NCI-H226 (cell line): ENCODE measurements around the gene GPR137.
"Not testable (repeated sequence)": the region's sequence is repeated elsewhere in the genome, so short reads cannot be mapped to it uniquely, and the experiment has no call there.

ENCODE experiments used
- DNase-seq: peaks from one replicate; pipeline ENCODE4 v3.0.0-alpha.2; 2015

Gene GPR137

GRCh38 chr11:64305691-64306562 is 20.3 kb downstream of the GPR137 start:
- DNase-seq, result peak; percentile 49

DNA sequence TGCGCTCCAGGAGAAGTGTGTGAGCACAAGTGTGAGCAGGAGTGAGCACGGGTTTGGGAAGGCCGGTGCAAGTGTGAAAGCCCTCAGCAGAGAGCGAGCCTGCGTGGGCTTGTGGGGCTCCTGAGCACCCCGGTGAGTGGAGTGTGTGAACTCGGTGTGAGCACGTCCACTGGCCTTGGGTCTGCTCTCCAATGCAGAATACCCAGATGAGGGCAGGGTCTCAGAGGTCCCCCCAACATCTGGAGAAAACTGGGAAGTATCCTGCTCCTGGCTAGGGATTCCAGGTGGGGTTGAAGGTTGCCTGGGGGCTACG is 20.9 kb downstream of the GPR137 start:
- DNase-seq, result no peak

GRCh38 chr11:64306876-64307622 is 21.4 kb downstream of the GPR137 start:
- no peak for DNase-seq

DNA sequence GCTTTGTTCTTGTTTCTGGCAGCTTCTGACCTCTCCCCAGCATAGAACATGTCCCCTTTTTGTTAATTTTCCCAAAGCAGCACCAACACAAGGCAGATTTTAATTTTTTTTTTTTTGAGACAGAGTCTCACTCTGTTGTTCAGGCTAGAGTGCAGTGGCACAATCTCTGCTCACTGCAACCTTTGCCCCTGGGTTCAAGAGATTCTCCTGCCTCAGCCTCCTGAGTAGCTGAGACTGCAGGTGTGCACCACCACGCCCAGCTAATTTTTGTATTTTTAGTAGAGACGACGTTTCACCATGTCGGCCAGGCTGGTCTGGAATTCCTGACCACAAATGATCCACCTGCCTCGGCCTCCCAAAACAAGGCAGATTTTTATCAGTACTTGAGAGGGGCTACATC is 22.1 kb downstream of the GPR137 start:
- not testable (repeated sequence) for DNase-seq

- DNase-seq, result no peak
These were observed 27.3 kb downstream of the GPR137 start for GRCh38 chr11:64312947-64313346.

- DNase-seq, result no peak
These were observed 28.0 kb downstream of the GPR137 start for GRCh38 chr11:64313491-64314145.

GRCh38 chr11:64314146-64314804 is 28.6 kb downstream of the GPR137 start:
- DNase-seq, result no peak

DNA sequence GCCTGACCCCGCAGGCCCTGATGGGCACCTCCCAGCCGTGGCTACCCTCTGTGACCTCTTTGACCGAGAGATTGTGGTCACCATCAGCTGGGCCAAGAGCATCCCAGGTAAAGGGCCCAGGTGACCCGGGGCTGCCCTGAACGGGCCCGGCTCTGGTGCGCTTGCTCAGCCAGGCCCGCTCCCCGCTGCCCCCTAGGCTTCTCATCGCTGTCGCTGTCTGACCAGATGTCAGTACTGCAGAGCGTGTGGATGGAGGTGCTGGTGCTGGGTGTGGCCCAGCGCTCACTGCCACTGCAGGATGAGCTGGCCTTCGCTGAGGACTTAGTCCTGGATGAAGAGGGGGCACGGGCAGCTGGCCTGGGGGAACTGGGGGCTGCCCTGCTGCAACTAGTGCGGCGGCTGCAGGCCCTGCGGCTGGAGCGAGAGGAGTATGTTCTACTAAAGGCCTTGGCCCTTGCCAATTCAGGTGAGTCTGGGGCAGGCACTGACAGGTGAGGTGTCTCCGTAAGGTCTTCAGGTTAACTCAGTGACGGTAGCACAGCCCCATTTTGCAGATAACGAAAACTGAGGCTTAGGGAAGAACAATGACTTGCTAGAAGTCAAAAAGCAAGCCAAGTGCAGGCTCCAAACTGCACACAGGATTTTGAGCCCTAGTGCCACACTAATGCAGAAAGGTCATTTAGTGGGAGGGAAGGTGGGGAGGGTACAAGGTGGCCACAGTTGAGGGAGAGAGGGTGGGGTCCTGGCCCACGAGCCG is 29.3 kb downstream of the GPR137 start:
- DNase-seq, result no peak

GRCh38 chr11:64315667-64316526 is 30.2 kb downstream of the GPR137 start:
- DNase-seq, result not testable (repeated sequence)

DNA sequence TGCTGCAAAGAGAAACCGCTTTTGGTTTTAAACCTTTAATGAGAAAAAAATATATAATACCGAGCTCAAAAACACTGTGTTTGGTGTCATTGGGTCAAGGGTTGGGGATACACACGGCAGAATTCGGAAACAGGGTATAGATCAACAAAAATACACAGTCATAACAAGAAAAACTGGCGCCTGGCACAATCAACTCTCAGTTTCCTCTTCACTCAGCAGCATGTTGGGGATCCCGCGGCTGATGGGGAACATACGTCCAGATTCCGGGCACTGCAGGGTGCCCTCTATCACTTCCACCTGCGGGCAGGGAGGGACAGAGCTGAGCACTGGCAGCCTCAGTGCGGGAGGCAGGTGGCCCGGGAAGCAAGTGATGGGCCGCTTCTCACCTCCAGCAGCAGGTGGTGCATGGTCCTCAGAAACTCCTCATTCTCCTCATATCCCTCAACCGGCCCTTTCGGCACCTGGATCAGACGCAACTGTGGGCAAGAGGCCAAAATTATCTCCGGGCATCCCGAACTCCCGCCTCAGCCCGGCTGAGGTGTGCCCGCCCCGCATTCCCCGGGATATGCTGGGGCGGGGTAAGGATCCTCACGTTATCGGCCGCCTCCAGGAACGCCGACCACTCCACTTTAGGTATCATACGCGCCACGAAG is 31.1 kb downstream of the GPR137 start:
- DNase-seq, result peak; percentile 57

DNA sequence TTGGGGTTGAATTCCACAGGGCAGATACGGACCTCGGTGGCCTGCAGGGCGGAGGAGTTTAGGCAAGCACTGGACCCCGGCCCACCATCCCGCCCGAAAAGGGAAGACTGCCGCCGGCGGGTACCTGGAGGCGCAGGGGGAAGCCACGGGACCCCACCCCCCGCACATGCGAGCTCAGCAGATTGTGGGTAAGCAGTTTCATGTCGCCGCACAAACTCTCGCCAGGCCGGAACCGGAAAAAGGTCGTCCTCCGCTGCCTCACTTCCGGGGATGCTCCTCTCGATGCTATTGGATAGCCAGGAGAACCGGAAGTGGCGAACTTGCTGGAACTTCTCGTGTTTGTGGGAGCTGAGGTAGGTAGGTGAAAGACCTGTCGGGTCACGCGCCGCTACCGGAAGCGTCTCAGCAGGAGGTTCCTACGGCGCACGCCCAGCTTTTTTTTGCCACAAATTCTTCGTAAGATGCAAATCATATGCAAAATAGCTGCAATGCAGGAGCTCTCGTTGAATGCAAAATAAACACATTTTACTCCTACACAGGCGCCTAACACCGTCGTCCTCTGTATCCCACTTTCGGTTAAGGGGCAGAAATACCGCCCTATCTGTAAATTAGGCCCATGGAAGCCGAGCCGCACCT is 31.8 kb downstream of the GPR137 start, which contains the start of gene TRMT112:
TSS of gene TRMT112 (minus strand) at position 235 of the 636 bp plus-strand sequence. CDS start at position 202, 33 bp downstream.
- peak; percentile 99 for DNase-seq

DNA sequence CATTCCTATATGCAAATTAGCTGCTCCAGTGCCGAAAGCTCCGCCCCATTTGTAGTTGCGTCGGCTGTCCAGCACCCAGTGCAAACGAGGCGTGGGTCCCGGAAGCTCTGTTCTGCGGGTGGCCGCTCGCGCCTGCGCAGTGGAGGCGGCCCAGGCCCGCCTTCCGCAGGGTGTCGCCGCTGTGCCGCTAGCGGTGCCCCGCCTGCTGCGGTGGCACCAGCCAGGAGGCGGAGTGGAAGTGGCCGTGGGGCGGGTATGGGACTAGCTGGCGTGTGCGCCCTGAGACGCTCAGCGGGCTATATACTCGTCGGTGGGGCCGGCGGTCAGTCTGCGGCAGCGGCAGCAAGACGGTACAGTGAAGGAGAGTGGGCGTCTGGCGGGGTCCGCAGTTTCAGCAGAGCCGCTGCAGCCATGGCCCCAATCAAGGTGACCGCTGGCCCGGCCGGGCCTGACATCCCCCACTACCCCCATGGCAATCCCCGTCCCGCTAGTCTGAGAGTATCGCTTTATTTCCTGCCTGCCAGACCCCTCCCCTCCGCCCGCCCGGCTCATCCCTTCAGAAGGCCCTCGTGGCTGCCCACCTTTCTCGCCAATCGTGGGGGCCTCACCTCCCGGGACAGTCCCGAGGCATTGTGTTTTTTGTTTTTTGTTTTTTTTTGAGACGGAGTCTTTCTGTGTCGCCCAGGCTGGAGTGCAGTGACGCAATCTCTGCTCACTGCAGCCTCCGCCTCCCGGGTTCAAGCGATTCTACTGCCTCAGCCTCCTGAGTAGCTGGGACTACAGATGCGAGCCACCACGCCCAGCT is 32.5 kb downstream of the GPR137 start, which contains the start of gene PRDX5:
TSS of gene PRDX5 (plus strand) at position 161 of the 805 bp plus-strand sequence. CDS start at position 256, 95 bp downstream.
- peak; percentile 92 for DNase-seq

DNA sequence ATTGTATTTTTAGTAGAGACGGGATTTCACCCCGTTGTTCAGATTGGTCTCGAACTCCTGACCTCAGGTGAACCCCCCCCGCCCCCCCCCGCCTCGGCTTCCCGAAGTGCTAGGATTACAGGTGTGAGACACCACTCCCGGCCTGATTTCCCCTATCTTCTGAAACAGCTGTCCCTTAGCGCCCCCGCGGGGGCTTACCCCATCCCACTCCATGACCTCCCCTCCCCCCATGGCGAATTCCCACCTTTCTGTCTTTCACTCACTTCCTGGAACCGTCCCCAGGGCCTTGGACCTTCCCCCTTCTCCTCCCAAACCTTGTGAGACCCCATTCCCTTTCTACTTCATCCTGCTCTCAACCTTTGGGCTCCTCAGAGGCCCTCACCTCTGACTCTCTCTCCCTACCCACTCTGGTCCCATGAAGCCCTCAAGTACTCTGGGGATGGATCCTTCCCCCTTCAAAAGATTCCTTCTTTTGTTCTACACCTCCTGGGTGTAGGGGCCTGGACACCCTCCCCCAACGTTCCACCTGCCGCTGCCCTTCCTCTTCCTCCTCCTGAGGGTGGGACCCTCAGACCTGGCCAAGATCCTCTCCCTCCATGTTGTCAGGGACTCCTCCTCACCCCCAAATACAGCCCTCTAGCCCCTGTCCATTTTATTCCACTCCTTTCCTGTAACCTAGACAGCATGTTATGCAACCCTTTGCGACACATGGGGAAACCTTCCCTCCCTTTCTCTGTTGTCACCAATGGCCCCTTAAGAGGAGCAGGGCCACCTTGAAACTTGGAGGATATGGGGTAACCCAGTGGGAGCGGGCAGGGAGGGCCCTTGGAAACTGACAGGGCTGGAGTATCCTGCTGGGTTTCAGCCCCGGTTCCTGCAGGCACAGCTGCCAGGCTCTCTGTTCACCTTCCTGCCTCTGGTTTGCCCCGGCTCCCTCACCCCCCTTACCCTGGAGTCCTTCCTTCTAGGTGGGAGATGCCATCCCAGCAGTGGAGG is 33.4 kb downstream of the GPR137 start:
- no peak for DNase-seq

- no peak for DNase-seq
These were observed 34.9 kb downstream of the GPR137 start for GRCh38 chr11:64320556-64320955.

- no peak for DNase-seq
These were observed 35.4 kb downstream of the GPR137 start for GRCh38 chr11:64321026-64321425.

DNA sequence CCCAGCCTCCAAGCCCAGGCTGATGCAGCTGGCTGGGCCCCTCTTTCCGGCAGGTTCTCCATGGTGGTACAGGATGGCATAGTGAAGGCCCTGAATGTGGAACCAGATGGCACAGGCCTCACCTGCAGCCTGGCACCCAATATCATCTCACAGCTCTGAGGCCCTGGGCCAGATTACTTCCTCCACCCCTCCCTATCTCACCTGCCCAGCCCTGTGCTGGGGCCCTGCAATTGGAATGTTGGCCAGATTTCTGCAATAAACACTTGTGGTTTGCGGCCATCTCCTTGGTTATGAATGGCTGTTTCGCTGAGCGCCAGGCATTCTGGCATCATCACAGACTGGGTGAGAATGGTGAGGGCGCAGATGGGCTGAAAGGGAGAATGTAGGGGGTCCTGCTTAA is 35.9 kb downstream of the GPR137 start:
- DNase-seq, result peak; percentile 87

- peak; percentile 1 for DNase-seq
These were observed 37.2 kb downstream of the GPR137 start for GRCh38 chr11:64322925-64323260.

GRCh38 chr11:64323373-64323772 is 37.7 kb downstream of the GPR137 start:
- DNase-seq, result no peak
